Brain microvascular endothelial cell (primary cell): ENCODE data around the gene MYG1.

Source experiments
- DNase-seq: peaks from one replicate; pipeline ENCODE4 v3.0.0-alpha.2; 2020
- H3K27ac ChIP-seq: fragments of 250-450 bp; sonication (Bioruptor Pico); 2 replicates; pipeline ENCODE4 v1.5.1; 2020; ENCODE audit warnings: mild to moderate bottlenecking, moderate library complexity
- H3K27me3 ChIP-seq: fragments of 250-450 bp; sonication (Bioruptor Pico); replicated peaks from 2 replicates; pipeline ENCODE4 v1.5.1; 2020; ENCODE audit warnings: mild to moderate bottlenecking
- H3K36me3 ChIP-seq: fragments of 250-450 bp; sonication (Bioruptor Pico); replicated peaks from 2 replicates; pipeline ENCODE4 v1.5.1; 2020; ENCODE audit warnings: mild to moderate bottlenecking
- H3K4me3 ChIP-seq: 2 replicates; pipeline ENCODE4 v1.5.1; 2011; ENCODE audit warnings: low read depth, mild to moderate bottlenecking, control low read depth, low read length, moderate library complexity
- in situ Hi-C: cut with HindIII; loops from 2 replicates; pipeline ENCODE4 v1.10.0; 2017; ENCODE audit warnings: low sequenced_read_pairs, low pct_ligation_motif_present
- TF ChIP-seq, protein P1 (sequence below): IDR thresholded peaks from 2 replicates; pipeline ENCODE4 v1.5.1; 2011; ENCODE audit warnings: low read depth, mild to moderate bottlenecking, moderate library complexity, low read length, control low read depth, inconsistent platforms; ENCODE audit errors: missing control alignments

Gene MYG1

DNA sequence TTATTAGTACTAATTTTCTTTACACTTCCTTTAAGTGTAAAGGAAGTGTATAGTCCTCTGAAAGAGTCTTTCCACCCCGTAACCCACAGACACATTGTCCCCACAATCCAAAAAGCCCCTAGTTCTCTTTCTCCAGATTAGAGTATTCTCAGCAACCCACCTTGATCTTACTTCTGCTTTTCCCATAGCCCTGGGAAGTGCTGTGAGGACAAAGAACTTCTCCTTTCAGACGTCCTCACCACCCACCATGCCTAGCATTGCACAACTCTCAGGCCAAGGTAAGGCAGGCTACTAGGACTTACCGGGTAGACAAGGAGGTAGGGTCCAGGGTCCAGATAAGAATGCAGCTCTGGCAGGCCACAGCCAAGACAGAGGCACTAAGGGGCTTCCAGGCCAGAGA is 14.5 kb downstream of the MYG1 start:
- no peak overlapping the region for H3K27ac ChIP-seq
- TF ChIP-seq, protein P1, sequence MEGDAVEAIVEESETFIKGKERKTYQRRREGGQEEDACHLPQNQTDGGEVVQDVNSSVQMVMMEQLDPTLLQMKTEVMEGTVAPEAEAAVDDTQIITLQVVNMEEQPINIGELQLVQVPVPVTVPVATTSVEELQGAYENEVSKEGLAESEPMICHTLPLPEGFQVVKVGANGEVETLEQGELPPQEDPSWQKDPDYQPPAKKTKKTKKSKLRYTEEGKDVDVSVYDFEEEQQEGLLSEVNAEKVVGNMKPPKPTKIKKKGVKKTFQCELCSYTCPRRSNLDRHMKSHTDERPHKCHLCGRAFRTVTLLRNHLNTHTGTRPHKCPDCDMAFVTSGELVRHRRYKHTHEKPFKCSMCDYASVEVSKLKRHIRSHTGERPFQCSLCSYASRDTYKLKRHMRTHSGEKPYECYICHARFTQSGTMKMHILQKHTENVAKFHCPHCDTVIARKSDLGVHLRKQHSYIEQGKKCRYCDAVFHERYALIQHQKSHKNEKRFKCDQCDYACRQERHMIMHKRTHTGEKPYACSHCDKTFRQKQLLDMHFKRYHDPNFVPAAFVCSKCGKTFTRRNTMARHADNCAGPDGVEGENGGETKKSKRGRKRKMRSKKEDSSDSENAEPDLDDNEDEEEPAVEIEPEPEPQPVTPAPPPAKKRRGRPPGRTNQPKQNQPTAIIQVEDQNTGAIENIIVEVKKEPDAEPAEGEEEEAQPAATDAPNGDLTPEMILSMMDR: no peak
- no peaks in the 10 kb centered on the region for H3K27me3 ChIP-seq
- no peak overlapping the region for H3K4me3 ChIP-seq
- H3K36me3 ChIP-seq: peaks cover 35% of the 10 kb centered on the region
- in situ Hi-C loops: no loop called here
- DNase-seq: no peak

DNA sequence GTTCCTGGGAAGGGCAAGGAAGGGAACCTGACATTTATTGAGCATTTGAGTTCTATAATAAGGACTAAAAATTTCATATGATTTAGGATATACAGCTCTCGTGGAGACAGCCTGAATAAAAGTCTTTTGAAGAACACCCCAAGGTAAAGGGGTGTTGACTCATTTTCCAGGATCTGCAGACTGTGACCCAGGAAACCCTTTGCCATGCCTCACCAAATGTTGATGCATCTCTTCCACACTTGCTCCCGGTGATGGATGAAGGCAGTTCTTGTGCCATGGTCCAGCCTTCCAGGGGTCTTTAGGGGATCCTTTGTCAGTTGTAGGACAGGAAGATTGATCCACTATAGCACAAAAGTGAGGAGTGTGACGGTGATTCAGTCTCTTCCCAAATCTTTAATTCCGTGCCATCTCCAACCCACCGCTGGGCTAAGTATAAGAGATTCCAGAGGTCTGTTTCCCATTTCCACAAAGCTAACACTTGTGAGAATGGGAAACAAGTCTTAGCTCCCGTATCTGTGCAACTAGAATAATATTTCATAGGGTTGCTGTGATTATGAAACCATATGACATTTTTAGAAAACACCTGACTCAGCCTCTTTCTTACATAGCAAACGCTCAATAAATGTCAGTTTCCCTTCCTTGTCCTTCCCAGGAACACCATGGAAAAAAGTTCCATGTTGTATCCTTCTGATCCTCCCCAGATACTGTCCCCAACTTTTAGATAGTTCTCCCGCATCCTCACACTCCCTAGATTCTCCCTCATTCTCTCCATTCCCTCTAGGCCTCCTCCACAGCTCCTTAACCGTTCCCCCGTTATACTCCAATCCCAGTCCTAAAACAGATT is 21.1 kb downstream of the MYG1 start:
- in situ Hi-C loops: no loop called here
- Histone ChIP-seq H3K27ac (peak overlapping the region; percentile 85), H3K27me3 (no peaks in the 10 kb centered on the region), H3K36me3 (peaks cover 11% of the 10 kb centered on the region), H3K4me3 (peak overlapping the region; percentile 93)
- TF ChIP-seq, protein P1: no peak
- DNase-seq: no peak

DNA sequence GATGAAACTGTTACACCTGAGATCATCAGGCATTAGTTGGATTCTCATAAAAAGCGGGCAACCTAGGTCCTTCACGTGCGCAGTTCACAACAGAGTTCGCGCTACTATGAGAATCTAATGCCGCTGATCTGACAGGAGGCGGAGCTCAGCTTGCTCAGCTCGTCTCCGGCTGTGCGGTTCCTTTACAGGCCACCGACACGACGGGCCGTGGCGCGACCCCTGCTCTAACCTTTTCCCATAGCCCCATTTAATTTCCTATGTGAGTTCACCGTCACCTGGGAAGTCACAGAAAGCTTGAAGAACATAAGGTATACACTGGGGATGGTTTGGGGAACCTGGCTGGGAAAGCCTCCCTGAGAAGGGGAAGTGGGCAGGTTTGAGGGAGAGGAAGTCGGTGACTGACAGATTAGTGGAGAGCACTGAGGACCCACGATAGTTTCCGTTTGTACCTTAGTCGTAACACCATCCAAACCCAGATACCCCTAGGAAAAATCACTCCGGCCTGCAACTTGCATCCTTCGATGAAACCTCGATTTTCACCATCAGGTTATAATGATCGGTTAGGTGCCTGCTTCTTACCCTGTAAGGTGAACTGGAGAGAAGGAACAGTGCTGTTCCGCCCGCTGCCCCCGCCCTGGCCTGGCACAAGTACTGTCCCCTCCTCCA is 24.8 kb downstream of the MYG1 start:
- DNase-seq: no peak
- Histone ChIP-seq H3K4me3 (peak overlapping the region; percentile 59), H3K27ac (no peak overlapping the region), H3K36me3 (no peaks in the 10 kb centered on the region), H3K27me3 (no peaks in the 10 kb centered on the region)
- in situ Hi-C loops: no loop called here
- TF ChIP-seq, protein P1: no peak

DNA sequence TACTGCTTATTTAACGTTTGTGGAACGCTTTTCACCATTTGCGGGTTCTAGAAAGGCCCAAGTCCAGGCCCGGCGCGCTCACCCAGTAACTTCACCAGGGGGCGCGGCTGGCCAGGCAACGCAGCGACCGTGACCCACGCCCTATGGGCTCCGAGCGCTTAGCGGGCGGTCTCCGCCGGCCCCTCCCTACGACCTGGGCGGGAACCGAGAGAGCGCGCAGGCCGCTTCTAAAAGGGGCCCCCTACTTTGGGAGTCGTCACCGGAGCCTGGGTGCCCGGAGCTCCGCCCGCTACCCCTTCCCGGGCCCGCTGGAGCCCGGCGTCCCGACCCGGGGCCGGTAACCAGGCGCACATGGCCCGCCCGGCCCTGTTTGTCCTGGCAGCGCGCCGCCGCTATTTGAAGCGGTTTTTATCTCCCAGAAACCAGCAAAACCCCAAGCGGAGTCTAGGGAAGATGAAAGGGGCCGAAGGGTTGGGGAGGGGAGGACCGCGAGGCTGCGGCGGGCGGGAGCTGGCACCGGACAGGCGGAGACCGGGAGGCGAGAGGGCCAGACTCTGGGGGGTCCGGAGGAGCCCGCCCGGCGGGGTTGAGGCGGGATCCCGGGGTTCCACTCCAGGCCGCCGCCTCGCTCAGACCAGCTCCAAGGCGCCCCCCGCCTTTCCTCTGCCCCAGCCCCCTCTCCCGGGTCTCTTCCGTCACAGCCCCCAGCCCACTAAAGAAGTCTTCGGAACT is 25.4 kb downstream of the MYG1 start:
- in situ Hi-C loops: no loop called here

DNA sequence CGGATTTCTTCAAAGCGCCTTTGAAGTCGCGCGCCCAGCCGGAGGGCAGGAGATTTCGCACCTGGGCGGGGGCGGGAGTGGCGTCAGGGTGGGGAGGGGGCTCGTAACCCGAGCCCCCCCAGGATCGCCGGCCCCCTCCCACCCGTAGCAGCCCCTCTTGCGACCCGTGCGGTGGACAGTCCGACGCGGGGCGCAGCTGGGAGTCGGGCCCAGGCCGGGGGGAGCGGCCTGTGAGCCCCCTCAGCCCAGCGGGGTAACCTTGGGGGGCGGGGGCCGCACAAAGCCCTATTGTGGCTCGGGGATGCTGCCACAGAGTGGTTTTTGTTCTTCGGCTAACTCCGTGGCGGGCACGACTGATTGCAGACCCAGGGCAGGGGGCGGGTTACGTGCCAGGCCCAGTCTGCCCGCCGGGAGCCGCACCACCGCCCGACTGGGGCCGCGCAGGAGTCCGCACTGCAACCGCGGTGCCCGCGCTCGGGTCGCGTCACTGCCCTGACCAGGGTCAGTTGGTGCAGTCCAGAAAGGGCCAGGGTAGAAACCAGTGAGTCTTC is 26.1 kb downstream of the MYG1 start:
- DNase-seq: no peak
- in situ Hi-C loops: no loop called here
- Histone ChIP-seq H3K4me3 (peak overlapping the region; percentile 59), H3K27me3 (no peaks in the 10 kb centered on the region), H3K36me3 (no peaks in the 10 kb centered on the region), H3K27ac (no peak overlapping the region)
- TF ChIP-seq, protein P1: no peak

More for the DNA sequence above, 25.4 kb downstream of the MYG1 start:
- peak overlapping the region; percentile 38 for H3K27ac ChIP-seq
- no peaks in the 10 kb centered on the region for H3K36me3 ChIP-seq
- peak; percentile 68 for DNase-seq
- peak overlapping the region; percentile 59 for H3K4me3 ChIP-seq
- H3K27me3 ChIP-seq: no peaks in the 10 kb centered on the region
- TF ChIP-seq, protein P1: peak; percentile 81
